Measurements from ENCODE around the gene RTL1.

- TF ChIP-seq SUZ12 (IDR thresholded peaks at IDR 0.05) (no peak), FOXA1 (IDR thresholded peaks at IDR 0.05) (no peak), FOXK2 (IDR thresholded peaks at IDR 0.05) (no peak), ELF4 (IDR thresholded peaks at IDR 0.05) (no peak), NFRKB (IDR thresholded peaks at IDR 0.05) (no peak), FOXM1 (IDR thresholded peaks at IDR 0.05; ENCODE audit: borderline replicate concordance) (no peak), SP1 (IDR thresholded peaks at IDR 0.05) (no peak), TARDBP (IDR thresholded peaks at IDR 0.05) (no peak)
Observed at GRCh38 chr14:100844421-100844820, 59.1 kb downstream of the RTL1 start.
